Cardiac muscle cell (in vitro differentiated cells and primary cell): Measurements from ENCODE around the gene PLEKHF1. TPM values are rescaled to one million over a fixed set of nuclear protein-coding genes. Genes with fewer than 3 reads are reported as not detected.

Source experiments
- DNase-seq, 2 donors: peaks; one replicate each; pipeline versions ENCODE4 v3.0.0 to v3.0.0-alpha.2; 2010 to 2017; ENCODE audit warnings: low read depth in 1 of 2, low spot score in 1 of 2
- H3K27ac ChIP-seq: fragments of 200-600 bp; sonication (generic); 2 replicates; pipeline ENCODE4 v1.5.1; 2016
- H3K27me3 ChIP-seq: fragments of 200-600 bp; sonication (generic); 2 replicates; pipeline ENCODE4 v1.6.0; 2016; ENCODE audit warnings: control low read depth
- H3K36me3 ChIP-seq: fragments of 200-600 bp; sonication (generic); 2 replicates; pipeline ENCODE4 v1.5.1; 2016; ENCODE audit warnings: control low read depth
- H3K4me1 ChIP-seq: fragments of 200-600 bp; sonication (generic); 2 replicates; pipeline ENCODE4 v1.8.1; 2017; ENCODE audit warnings: low read depth, mild to moderate bottlenecking, mixed run types
- H3K4me3 ChIP-seq: fragments of 200-600 bp; sonication (generic); 2 replicates; pipeline ENCODE4 v1.5.1; 2016; ENCODE audit warnings: mild to moderate bottlenecking
- H3K9me3 ChIP-seq: fragments of 200-600 bp; sonication (generic); 2 replicates; pipeline ENCODE4 v1.5.1; 2017; ENCODE audit warnings: low read depth, mild to moderate bottlenecking, control low read depth
- polyA plus RNA-seq: library from polyadenylated mRNA; unstranded; fragments of >200 nt; fragmentation: Nextera tagmentation; extraction: Ambion mirVana; gene quantifications from 2 replicates; pipeline ENCODE4 v1.2.1, GENCODE V29; 2016
- total RNA-seq: library from RNA; depleted of rRNA; stranded (reverse); fragments of >200 nt; gene quantifications from 2 replicates; pipeline ENCODE4 v1.2.3, GENCODE V29; 2016
- TF ChIP-seq, protein P1 (sequence below): IDR thresholded peaks from 2 replicates; pipeline ENCODE4 v1.5.1; 2012; ENCODE audit warnings: low read depth, mild to moderate bottlenecking, low read length

Gene PLEKHF1
- total and polyA plus RNA-seq, 2 experiments from 2014 or later, result 2.3 to 3.0 TPM

DNA sequence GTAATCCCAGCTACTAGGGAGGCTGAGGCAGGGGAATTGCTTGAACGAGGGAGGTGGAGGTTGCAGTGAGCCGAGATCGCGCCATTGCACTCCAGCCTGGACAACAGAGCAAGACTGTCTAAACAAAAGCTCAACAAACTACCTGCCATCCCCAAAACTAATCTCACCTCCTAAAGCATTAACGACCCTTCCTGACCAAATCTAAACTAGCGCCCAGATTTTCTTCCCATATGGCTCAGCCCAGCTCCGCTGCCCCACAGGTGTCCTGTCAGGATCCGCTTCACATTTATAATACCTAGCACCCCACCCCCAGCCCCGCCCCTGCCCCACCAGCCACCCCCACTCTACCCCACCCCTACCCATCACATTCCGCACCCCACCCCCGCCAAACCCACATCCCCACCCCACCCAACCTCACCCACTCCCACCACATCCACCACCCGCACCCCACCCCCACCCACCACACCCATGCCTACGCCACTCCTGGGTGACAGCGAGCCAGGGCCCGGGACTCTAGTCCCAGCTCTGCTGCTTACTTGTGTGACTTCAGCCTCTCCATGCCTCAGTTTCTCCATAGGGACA lies 49.2 kb downstream of the PLEKHF1 start:
- Histone ChIP-seq H3K4me3 (peak overlapping the region; percentile 97), H3K4me1 (peaks cover 23% of the 10 kb centered on the region), H3K27ac (peak overlapping the region; percentile 95), H3K36me3 (no peaks in the 10 kb centered on the region), H3K9me3 (no peaks in the 10 kb centered on the region), H3K27me3 (no peaks in the 10 kb centered on the region)
- DNase-seq, result no peak
- TF ChIP-seq, protein P1, sequence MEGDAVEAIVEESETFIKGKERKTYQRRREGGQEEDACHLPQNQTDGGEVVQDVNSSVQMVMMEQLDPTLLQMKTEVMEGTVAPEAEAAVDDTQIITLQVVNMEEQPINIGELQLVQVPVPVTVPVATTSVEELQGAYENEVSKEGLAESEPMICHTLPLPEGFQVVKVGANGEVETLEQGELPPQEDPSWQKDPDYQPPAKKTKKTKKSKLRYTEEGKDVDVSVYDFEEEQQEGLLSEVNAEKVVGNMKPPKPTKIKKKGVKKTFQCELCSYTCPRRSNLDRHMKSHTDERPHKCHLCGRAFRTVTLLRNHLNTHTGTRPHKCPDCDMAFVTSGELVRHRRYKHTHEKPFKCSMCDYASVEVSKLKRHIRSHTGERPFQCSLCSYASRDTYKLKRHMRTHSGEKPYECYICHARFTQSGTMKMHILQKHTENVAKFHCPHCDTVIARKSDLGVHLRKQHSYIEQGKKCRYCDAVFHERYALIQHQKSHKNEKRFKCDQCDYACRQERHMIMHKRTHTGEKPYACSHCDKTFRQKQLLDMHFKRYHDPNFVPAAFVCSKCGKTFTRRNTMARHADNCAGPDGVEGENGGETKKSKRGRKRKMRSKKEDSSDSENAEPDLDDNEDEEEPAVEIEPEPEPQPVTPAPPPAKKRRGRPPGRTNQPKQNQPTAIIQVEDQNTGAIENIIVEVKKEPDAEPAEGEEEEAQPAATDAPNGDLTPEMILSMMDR, result no peak

DNA sequence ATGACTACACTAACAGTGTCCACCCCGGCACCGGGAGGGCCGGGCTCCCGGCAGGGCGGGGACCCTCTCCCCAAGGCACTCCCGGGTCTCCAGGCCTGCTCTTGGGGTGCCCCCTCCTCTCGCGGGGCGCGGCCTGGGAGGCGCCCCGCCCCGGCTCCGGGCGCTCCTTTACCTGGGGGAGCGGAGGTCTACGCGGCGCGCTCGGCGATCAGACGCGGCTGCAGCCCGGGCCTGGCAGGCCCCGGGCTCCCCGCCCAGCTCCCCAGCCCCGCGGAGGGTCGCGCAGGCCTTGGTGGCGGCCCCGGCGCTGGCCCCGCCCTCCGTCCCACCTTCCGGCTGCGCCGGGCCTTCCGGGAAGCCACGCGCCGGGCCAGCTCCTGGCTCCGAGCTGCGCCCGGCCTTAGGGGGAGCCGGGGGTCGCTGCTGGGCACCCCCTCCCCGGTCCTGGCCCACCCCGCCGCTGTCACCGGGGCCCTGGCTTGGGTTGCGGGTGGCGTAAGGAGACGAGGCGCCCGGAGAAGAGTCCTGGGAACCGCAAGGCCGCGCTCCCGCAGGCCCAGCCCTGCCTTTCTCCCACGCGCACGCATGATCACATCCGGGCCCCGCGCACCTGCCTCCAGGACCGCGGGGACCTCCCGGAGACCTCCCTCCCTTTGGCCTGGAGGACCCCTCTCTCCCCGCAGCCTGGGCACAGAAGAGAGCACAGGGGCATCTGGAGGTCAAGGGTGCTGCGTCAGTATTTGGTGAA lies 49.9 kb downstream of the PLEKHF1 start, which contains the start of gene C19orf12:
Gene C19orf12, minus strand, starts transcription at position 309 of the 748 bp plus-strand sequence. CDS start 6,848 bp downstream, outside the sequence.
- peak; percentile 61 to 88 for DNase-seq
- peak within 1 kb of the TSS; percentile 97 for H3K4me3 ChIP-seq
- peak within 1 kb of the TSS; percentile 95 for H3K27ac ChIP-seq
- H3K27me3 ChIP-seq, result no peaks in the 10 kb centered on the region
- H3K9me3 ChIP-seq, result no peaks in the 10 kb centered on the region
- TF ChIP-seq, protein P1, result no peak
- H3K4me1 ChIP-seq, result peaks cover 23% of the 10 kb centered on the region
- H3K36me3 ChIP-seq, result no peaks in the 10 kb centered on the region

DNA sequence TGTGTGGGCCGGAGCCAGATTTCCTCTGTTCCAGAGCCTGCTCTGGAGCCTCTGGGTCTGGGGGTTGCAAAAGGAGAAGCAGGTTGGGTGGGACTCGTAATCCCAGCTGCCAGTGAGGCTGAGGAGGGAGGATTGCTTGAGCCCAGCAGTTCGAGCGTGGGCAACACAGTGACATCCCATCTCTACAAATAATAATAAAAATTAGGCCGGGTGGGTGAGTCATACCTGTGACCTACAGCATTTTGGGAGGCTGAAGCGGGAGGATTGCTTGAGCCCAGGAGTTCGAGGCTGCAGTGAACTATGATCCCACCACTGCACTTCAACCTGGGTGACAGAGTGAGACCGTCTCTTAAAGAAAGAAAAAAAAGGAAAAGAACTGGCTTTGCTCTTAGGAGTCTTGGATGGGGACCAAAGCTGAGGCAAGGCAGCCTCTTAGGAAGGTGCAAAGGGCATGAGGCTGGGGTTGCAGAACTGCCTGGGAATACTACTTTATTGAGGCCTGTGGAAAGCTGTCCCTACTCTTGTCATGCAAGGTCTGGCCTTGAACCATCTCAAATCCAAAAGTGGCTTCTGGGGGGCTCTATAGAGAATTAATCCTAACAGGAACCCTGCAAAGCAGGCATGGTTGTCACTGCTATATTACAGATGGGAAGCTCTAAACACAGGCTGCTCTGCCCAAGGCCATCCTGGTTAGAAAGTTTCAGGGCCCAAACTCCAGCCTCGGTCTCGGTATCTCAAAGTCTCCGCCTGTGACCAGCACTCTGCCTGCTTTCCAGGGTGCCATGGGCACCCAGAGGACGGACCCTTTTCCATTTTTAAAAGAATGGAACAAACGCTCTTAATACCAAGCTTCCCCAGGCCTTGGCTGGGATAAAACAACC lies 50.7 kb downstream of the PLEKHF1 start:
- peak overlapping the region; percentile 95 for H3K27ac ChIP-seq
- no peaks in the 10 kb centered on the region for H3K27me3 ChIP-seq
- peaks cover 23% of the 10 kb centered on the region for H3K4me1 ChIP-seq
- no peaks in the 10 kb centered on the region for H3K36me3 ChIP-seq
- peak overlapping the region; percentile 97 for H3K4me3 ChIP-seq
- DNase-seq, result peak in 1 of 2 donors; percentile 10
- TF ChIP-seq, protein P1, result no peak
- H3K9me3 ChIP-seq, result no peaks in the 10 kb centered on the region

DNA sequence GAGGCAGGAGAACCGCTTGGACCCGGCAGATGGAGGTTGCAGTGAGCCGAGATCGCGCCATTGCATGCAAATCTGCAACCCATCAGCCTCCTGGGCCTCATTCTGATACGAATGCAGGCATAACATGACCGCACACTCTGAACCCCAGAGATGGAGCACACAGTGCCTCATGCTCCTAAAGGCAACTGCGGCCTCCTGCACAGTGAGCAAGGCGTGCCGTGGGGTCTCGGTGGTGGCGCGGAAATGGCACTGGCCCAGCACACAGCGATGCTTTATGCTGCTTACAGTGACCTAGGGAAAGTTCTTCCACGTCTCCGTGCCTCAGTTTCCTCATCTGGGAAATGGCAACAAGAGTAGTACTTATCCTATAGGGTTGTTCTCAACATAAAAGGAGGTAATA lies 51.8 kb downstream of the PLEKHF1 start:
- H3K36me3 ChIP-seq, result no peaks in the 10 kb centered on the region
- TF ChIP-seq, protein P1, result no peak
- H3K27me3 ChIP-seq, result no peaks in the 10 kb centered on the region
- no peak overlapping the region for H3K4me3 ChIP-seq
- DNase-seq, result no peak
- no peak overlapping the region for H3K27ac ChIP-seq
- H3K9me3 ChIP-seq, result no peaks in the 10 kb centered on the region
- H3K4me1 ChIP-seq, result peaks cover 23% of the 10 kb centered on the region

DNA sequence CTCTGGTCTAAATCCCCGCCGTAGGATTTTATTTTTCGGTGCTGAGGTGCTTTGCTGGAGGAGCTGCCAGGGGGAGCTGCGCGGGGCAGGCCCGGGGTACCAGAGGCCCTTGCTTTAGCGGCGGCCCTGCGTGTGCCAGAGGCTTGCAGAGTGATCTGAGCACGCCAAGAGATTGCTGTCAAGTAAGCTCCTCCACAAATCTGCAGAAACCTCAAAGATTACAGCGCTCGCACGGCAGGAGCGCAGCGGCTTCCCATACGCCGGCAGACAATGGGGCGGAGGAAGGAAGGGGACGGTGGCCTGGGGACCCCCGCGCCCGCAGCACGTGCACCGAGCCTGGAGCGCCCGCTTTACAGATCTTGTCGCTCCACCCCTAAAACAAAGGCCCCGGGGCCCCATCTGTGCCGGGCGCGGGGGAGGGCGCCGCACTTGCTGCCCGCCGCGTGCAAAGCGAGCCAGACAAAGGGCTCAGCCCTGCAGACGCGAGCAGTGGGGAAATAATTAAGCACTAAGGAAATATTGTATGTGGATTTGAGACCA lies 58.9 kb downstream of the PLEKHF1 start:
- no peaks in the 10 kb centered on the region for H3K4me1 ChIP-seq
- no peak overlapping the region for H3K4me3 ChIP-seq
- TF ChIP-seq, protein P1, result no peak
- no peak overlapping the region for H3K27ac ChIP-seq
- no peaks in the 10 kb centered on the region for H3K36me3 ChIP-seq
- no peaks in the 10 kb centered on the region for H3K9me3 ChIP-seq
- H3K27me3 ChIP-seq, result no peaks in the 10 kb centered on the region
- DNase-seq, result peak; percentile 18 to 48
